HepG2 (cell line): ENCODE results near the gene GDE1. TPM values are rescaled to one million over a fixed set of nuclear protein-coding genes. Genes with fewer than 3 reads are reported as not detected.
A peak's percentile ranks its signal among the peaks of the same experiment; 100 is the strongest.

Experiments
- ATF6 ChIP-seq: sonication (generic); formaldehyde crosslinking; conservative IDR thresholded peaks from 2 replicates; pipeline ENCODE4 v1.4.0; 2020; ENCODE audit warnings: missing genetic modification reagents
- E2F2 ChIP-seq: sonication (generic); formaldehyde crosslinking; IDR thresholded peaks from 2 replicates; pipeline ENCODE4 v1.4.0; 2020; ENCODE audit warnings: missing genetic modification reagents, borderline replicate concordance
- FOXC1 ChIP-seq: sonication (generic); formaldehyde crosslinking; IDR thresholded peaks from 2 replicates; pipeline ENCODE4 v1.8.0; 2022; ENCODE audit warnings: mild to moderate bottlenecking, missing genetic modification reagents, borderline replicate concordance
- FOXM1 ChIP-seq: sonication (generic); formaldehyde crosslinking; IDR thresholded peaks from 2 replicates; pipeline ENCODE4 v1.5.0; 2020; ENCODE audit warnings: missing genetic modification reagents
- HNF4G ChIP-seq, 2 experiments: sonication (generic) in 1 of 2; formaldehyde crosslinking in 1 of 2; IDR thresholded peaks; 2 replicates each; pipeline versions ENCODE4 v1.4.0 to v1.6.1; 2011 to 2020; ENCODE audit warnings: borderline replicate concordance in 2 of 2, low read depth in 2 of 2, mild to moderate bottlenecking in 2 of 2, low read length in 1 of 2, missing genetic modification reagents in 1 of 2, moderate library complexity in 1 of 2
- MTA3 ChIP-seq: sonication (generic); formaldehyde crosslinking; IDR thresholded peaks from 2 replicates; pipeline ENCODE4 v1.4.0; 2020; ENCODE audit warnings: missing genetic modification reagents
- NONO ChIP-seq, 2 experiments: fragments of 450-650 bp in 1 of 2; sonication (generic) in 1 of 2; formaldehyde crosslinking in 1 of 2; IDR thresholded peaks in 1 of 2; conservative IDR thresholded peaks in 1 of 2; 2 replicates each; pipeline versions ENCODE4 v1.6.1 to v1.8.0; 2017 to 2022; ENCODE audit warnings: mild to moderate bottlenecking in 1 of 2, missing genetic modification reagents in 1 of 2, moderate library complexity in 1 of 2
- REPIN1 ChIP-seq: sonication (generic); formaldehyde crosslinking; IDR thresholded peaks from 2 replicates; pipeline ENCODE4 v1.8.0; 2022; ENCODE audit warnings: missing genetic modification reagents, low read depth, mild to moderate bottlenecking, borderline replicate concordance
- SAP130 ChIP-seq: IDR thresholded peaks from 2 replicates; pipeline ENCODE4 v1.6.1; 2016; ENCODE audit warnings: low read depth
- SP1 ChIP-seq, 2 experiments: fragments of 450-650 bp in 1 of 2; sonication (generic) in 1 of 2; formaldehyde crosslinking in 1 of 2; IDR thresholded peaks; 2 replicates each; pipeline versions ENCODE4 v1.4.0 to v1.6.1; 2016 to 2020; ENCODE audit warnings: missing genetic modification reagents in 1 of 2
- SUZ12 ChIP-seq: fragments of 150-350 bp; IDR thresholded peaks from 2 replicates; pipeline ENCODE4 v1.6.1; 2014; ENCODE audit warnings: low read depth, low read length
- TCF7 ChIP-seq: sonication (generic); IDR thresholded peaks from 2 replicates; pipeline ENCODE4 v1.6.1; 2016; ENCODE audit warnings: antibody characterized with exemption, low read depth
- THYN1 ChIP-seq: sonication (generic); formaldehyde crosslinking; IDR thresholded peaks from 2 replicates; pipeline ENCODE4 v1.8.1; 2023; ENCODE audit warnings: low read depth, mild to moderate bottlenecking, moderate library complexity, missing genetic modification reagents, borderline replicate concordance
- TRIM24 ChIP-seq: sonication (generic); formaldehyde crosslinking; IDR thresholded peaks from 2 replicates; pipeline ENCODE4 v1.8.0; 2022; ENCODE audit warnings: mild to moderate bottlenecking, missing genetic modification reagents
- ZBTB20 ChIP-seq: sonication (generic); formaldehyde crosslinking; IDR thresholded peaks from 2 replicates; pipeline ENCODE4 v1.8.1; 2023; ENCODE audit warnings: missing genetic modification reagents, low read depth, mild to moderate bottlenecking, borderline replicate concordance
- ZBTB7B ChIP-seq: sonication (generic); formaldehyde crosslinking; IDR thresholded peaks from 2 replicates; pipeline ENCODE4 v1.4.0; 2020; ENCODE audit warnings: missing genetic modification reagents
- ZMYM2 ChIP-seq: sonication (generic); formaldehyde crosslinking; IDR thresholded peaks from 2 replicates; pipeline ENCODE4 v1.8.0; 2022; ENCODE audit warnings: mild to moderate bottlenecking, missing genetic modification reagents
- ZNF136 ChIP-seq: sonication (generic); formaldehyde crosslinking; IDR thresholded peaks from 2 replicates; pipeline ENCODE4 v1.8.1; 2022; ENCODE audit warnings: low read depth, mild to moderate bottlenecking, moderate library complexity, missing genetic modification reagents
- ZNF207 ChIP-seq: fragments of 450-650 bp; IDR thresholded peaks from 2 replicates; pipeline ENCODE4 v1.6.1; 2016; ENCODE audit warnings: antibody characterized with exemption, borderline replicate concordance
- ZNF260 ChIP-seq: sonication (generic); formaldehyde crosslinking; IDR thresholded peaks from 2 replicates; pipeline ENCODE4 v1.4.0; 2020; ENCODE audit warnings: missing genetic modification reagents, low read depth, mild to moderate bottlenecking, borderline replicate concordance
- ZNF468 ChIP-seq: sonication (generic); formaldehyde crosslinking; IDR thresholded peaks from 2 replicates; pipeline ENCODE4 v1.8.0; 2022; ENCODE audit warnings: mild to moderate bottlenecking, moderate library complexity, missing genetic modification reagents
- ZNF800 ChIP-seq: sonication (generic); formaldehyde crosslinking; IDR thresholded peaks from 2 replicates; pipeline ENCODE4 v1.4.0; 2020; ENCODE audit warnings: missing genetic modification reagents
- ZNF883 ChIP-seq: sonication (generic); formaldehyde crosslinking; IDR thresholded peaks from 2 replicates; pipeline ENCODE4 v1.5.1; 2020; ENCODE audit warnings: mild to moderate bottlenecking, missing genetic modification reagents; ENCODE audit errors: not compliant biosample characterization
- ZSCAN9 ChIP-seq: IDR thresholded peaks from 2 replicates; pipeline ENCODE4 v1.6.1; 2016; ENCODE audit warnings: borderline replicate concordance
- polyA plus RNA-seq, 8 experiments: library from polyadenylated mRNA; depleted of rRNA in 3 of 8; stranded (reverse) in 7 of 8; unstranded in 1 of 8; fragments of >200 nt; fragmentation: Illumina TruSeq in 4 of 8; extraction: Trizol in 4 of 8; gene quantifications; 2 replicates each; pipeline versions ENCODE4 v1.2.1 to v1.2.3, GENCODE V29; 2011 to 2016; ENCODE audit warnings: low read depth in 4 of 8, missing spikeins in 1 of 8, mixed read lengths in 1 of 8; ENCODE audit not compliant: insufficient read depth in 1 of 8
- total RNA-seq, 5 experiments: library from RNA; depleted of rRNA; stranded (reverse); fragments of >200 nt; fragmentation: Illumina TruSeq; extraction: Trizol; gene quantifications; 2 replicates each; pipeline ENCODE4 v1.2.3, GENCODE V29; 2016; ENCODE audit warnings: low read depth in 1 of 5

The GDE1 gene
- total and polyA plus RNA-seq, 2 of the 13 experiments (the other 11 are each of a cell fraction or from before 2014, with no cell fraction given): 35.9 to 59.0 TPM

- TF ChIP-seq ZNF207: no peak
- TF ChIP-seq TRIM24 (CRISPR knock-in tag): no peak
- peak; percentile 75; the same call in 1 of the 2 replicates for TF ChIP-seq ZNF136 (CRISPR knock-in tag)
- peak; percentile 32; the same call in 1 of the 2 replicates for TF ChIP-seq REPIN1 (CRISPR knock-in tag)
- peak; percentile 86 for TF ChIP-seq ZNF800 (CRISPR knock-in tag)
- TF ChIP-seq FOXM1 (CRISPR knock-in tag): no peak
- TF ChIP-seq ZNF468 (CRISPR knock-in tag): no peak
- no peak for TF ChIP-seq SP1 (IDR thresholded peaks at IDR 0.05)
- TF ChIP-seq SP1 (CRISPR knock-in tag; IDR thresholded peaks at IDR 0.05): no peak
- no peak for TF ChIP-seq E2F2 (CRISPR knock-in tag)
- 0 out of 2 replicates have a peak, but pooled peaks have one; percentile 61 for TF ChIP-seq THYN1 (CRISPR knock-in tag)
- no peak for TF ChIP-seq ZNF883 (CRISPR knock-in tag)
- peak; percentile 98 for TF ChIP-seq TCF7
- no peak for TF ChIP-seq ATF6 (CRISPR knock-in tag)
- TF ChIP-seq SUZ12: no peak
- TF ChIP-seq NONO (IDR thresholded peaks at IDR 0.05): no peak
- no peak; the same call in 1 of the 2 replicates for TF ChIP-seq NONO (CRISPR knock-in tag; conservative IDR thresholded peaks at IDR 0.05)
- TF ChIP-seq ZMYM2: no peak
- peak; percentile 85; the same call in 1 of the 2 replicates for TF ChIP-seq ZBTB20 (CRISPR knock-in tag)
- TF ChIP-seq FOXC1: no peak
- TF ChIP-seq ZBTB7B (CRISPR knock-in tag): no peak
- TF ChIP-seq MTA3 (CRISPR knock-in tag): no peak
- no peak for TF ChIP-seq ZNF260 (CRISPR knock-in tag)
- no peak; the same call in 1 of the 2 replicates for TF ChIP-seq HNF4G (IDR thresholded peaks at IDR 0.05; ENCODE audit: borderline replicate concordance, low read depth, low read length)
- no peak for TF ChIP-seq HNF4G (CRISPR knock-in tag; IDR thresholded peaks at IDR 0.05; ENCODE audit: borderline replicate concordance, low read depth)
- peak; percentile 95 for TF ChIP-seq SAP130 (CRISPR knock-in tag)
- peak; percentile 96 for TF ChIP-seq ZSCAN9 (CRISPR knock-in tag)
Measured at GRCh38 chr16:19542138-19542821, 20.4 kb upstream of the GDE1 start (continued).
